HepG2 (cell line): ENCODE results near the gene FITM1. TPM values are rescaled to one million over a fixed set of nuclear protein-coding genes. Genes with fewer than 3 reads are reported as not detected.

ENCODE experiments used
- BCL6 ChIP-seq: IDR thresholded peaks from 2 replicates; pipeline ENCODE4 v1.6.1; 2016; ENCODE audit warnings: missing genetic modification reagents, missing compliant biosample characterization
- BRF2 ChIP-seq: sonication (generic); formaldehyde crosslinking; IDR thresholded peaks from 2 replicates; pipeline ENCODE4 v1.8.1; 2022; ENCODE audit warnings: mild to moderate bottlenecking, missing genetic modification reagents
- GZF1 ChIP-seq: sonication (generic); formaldehyde crosslinking; IDR thresholded peaks from 2 replicates; pipeline ENCODE4 v1.5.1; 2020; ENCODE audit warnings: mild to moderate bottlenecking, missing genetic modification reagents
- JUNB ChIP-seq: sonication (generic); formaldehyde crosslinking; IDR thresholded peaks from 2 replicates; pipeline ENCODE4 v1.8.0; 2022; ENCODE audit warnings: missing genetic modification reagents, mild to moderate bottlenecking, borderline replicate concordance
- MED1 ChIP-seq: sonication (generic); formaldehyde crosslinking; IDR thresholded peaks from 2 replicates; pipeline ENCODE4 v1.4.0; 2020; ENCODE audit warnings: missing genetic modification reagents
- NFYC ChIP-seq: IDR thresholded peaks from 2 replicates; pipeline ENCODE4 v1.6.1; 2016; ENCODE audit warnings: missing genetic modification reagents, missing compliant biosample characterization
- NRL ChIP-seq: sonication (generic); formaldehyde crosslinking; IDR thresholded peaks from 2 replicates; pipeline ENCODE4 v1.5.0; 2020; ENCODE audit warnings: missing genetic modification reagents, mild to moderate bottlenecking, moderate library complexity, borderline replicate concordance
- PRDM4 ChIP-seq: sonication (generic); formaldehyde crosslinking; IDR thresholded peaks from 2 replicates; pipeline ENCODE4 v1.9.0; 2021; ENCODE audit warnings: missing genetic modification reagents, borderline replicate concordance
- TARDBP ChIP-seq: sonication (generic); formaldehyde crosslinking; IDR thresholded peaks from 2 replicates; pipeline ENCODE4 v1.8.0; 2022; ENCODE audit warnings: mild to moderate bottlenecking, missing genetic modification reagents
- TFDP1 ChIP-seq: IDR thresholded peaks from 2 replicates; pipeline ENCODE4 v1.6.1; 2016; ENCODE audit warnings: missing compliant biosample characterization, missing genetic modification reagents, borderline replicate concordance
- WIZ ChIP-seq: sonication (generic); formaldehyde crosslinking; IDR thresholded peaks from 2 replicates; pipeline ENCODE4 v1.5.1; 2020; ENCODE audit warnings: mild to moderate bottlenecking, missing genetic modification reagents
- ZBTB3 ChIP-seq: sonication (generic); formaldehyde crosslinking; IDR thresholded peaks from 2 replicates; pipeline ENCODE4 v1.4.0; 2020; ENCODE audit warnings: low read depth, mild to moderate bottlenecking, moderate library complexity, missing genetic modification reagents, borderline replicate concordance
- ZNF354B ChIP-seq: sonication (generic); formaldehyde crosslinking; IDR thresholded peaks from 2 replicates; pipeline ENCODE4 v1.8.0; 2022; ENCODE audit warnings: mild to moderate bottlenecking, missing genetic modification reagents
- ZNF362 ChIP-seq: sonication (generic); formaldehyde crosslinking; IDR thresholded peaks from 2 replicates; pipeline ENCODE4 v1.4.0; 2020; ENCODE audit warnings: missing genetic modification reagents, mild to moderate bottlenecking, borderline replicate concordance
- ZNF646 ChIP-seq: sonication (generic); formaldehyde crosslinking; IDR thresholded peaks from 2 replicates; pipeline ENCODE4 v1.9.0; 2021; ENCODE audit warnings: mild to moderate bottlenecking, missing genetic modification reagents
- ZNF740 ChIP-seq: sonication (generic); formaldehyde crosslinking; IDR thresholded peaks from 2 replicates; pipeline ENCODE4 v1.4.0; 2020; ENCODE audit warnings: missing genetic modification reagents
- ZNF879 ChIP-seq: sonication (generic); formaldehyde crosslinking; IDR thresholded peaks from 2 replicates; pipeline ENCODE4 v1.8.1; 2023; ENCODE audit warnings: missing genetic modification reagents
- polyA plus RNA-seq, 8 experiments: library from polyadenylated mRNA; depleted of rRNA in 3 of 8; stranded (reverse) in 7 of 8; unstranded in 1 of 8; fragments of >200 nt; fragmentation: Illumina TruSeq in 4 of 8; extraction: Trizol in 4 of 8; gene quantifications; 2 replicates each; pipeline versions ENCODE4 v1.2.1 to v1.2.3, GENCODE V29; 2011 to 2016; ENCODE audit warnings: low read depth in 4 of 8, missing spikeins in 1 of 8, mixed read lengths in 1 of 8; ENCODE audit not compliant: insufficient read depth in 1 of 8
- total RNA-seq, 5 experiments: library from RNA; depleted of rRNA; stranded (reverse); fragments of >200 nt; fragmentation: Illumina TruSeq; extraction: Trizol; gene quantifications; 2 replicates each; pipeline ENCODE4 v1.2.3, GENCODE V29; 2016; ENCODE audit warnings: low read depth in 1 of 5

Gene FITM1
- total and polyA plus RNA-seq, 2 of the 13 experiments (the other 11 are each of a cell fraction or from before 2014, with no cell fraction given): 2.7 to 5.8 TPM

GRCh38 chr14:24110060-24110459 lies 20.4 kb upstream of the FITM1 start (continued):
- TF ChIP-seq ZNF354B (CRISPR knock-in tag) (0 out of 2 replicates have a peak, but pooled peaks have one; percentile 59), JUNB (CRISPR knock-in tag) (no peak), PRDM4 (CRISPR knock-in tag) (no peak), ZNF646 (CRISPR knock-in tag) (no peak), ZNF879 (peak; percentile 35; the same call in 1 of the 2 replicates), GZF1 (no peak), ZNF362 (CRISPR knock-in tag) (peak; percentile 77; the same call in 1 of the 2 replicates), ZBTB3 (no peak), BRF2 (0 out of 2 replicates have a peak, but pooled peaks have one; percentile 30), BCL6 (CRISPR knock-in tag) (0 out of 2 replicates have a peak, but pooled peaks have one; percentile 7), NFYC (CRISPR knock-in tag) (no peak), WIZ (CRISPR knock-in tag) (no peak), MED1 (peak; percentile 43; the same call in 1 of the 2 replicates), NRL (CRISPR knock-in tag) (no peak), TFDP1 (CRISPR knock-in tag) (no peak), ZNF740 (no peak), TARDBP (0 out of 2 replicates have a peak, but pooled peaks have one; percentile 45)
